GM18951 (cell line): ENCODE measurements around the gene PRR12.

Source experiments
- POLR2A ChIP-seq: IDR thresholded peaks from 4 replicates; pipeline ENCODE4 v1.6.1; 2011; ENCODE audit warnings: mild to moderate bottlenecking; ENCODE audit not compliant: insufficient read length, insufficient read depth; ENCODE audit errors: extremely low read depth
- in situ Hi-C: fragments of 300-500 bp; cut with MboI; formaldehyde crosslinking; loops from one replicate; pipeline ENCODE4 v1.12.0; 2022; ENCODE audit warnings: low sequenced_read_pairs, mixed read lengths, inconsistent platforms; ENCODE audit not compliant: unreplicated experiment

Gene PRR12

DNA sequence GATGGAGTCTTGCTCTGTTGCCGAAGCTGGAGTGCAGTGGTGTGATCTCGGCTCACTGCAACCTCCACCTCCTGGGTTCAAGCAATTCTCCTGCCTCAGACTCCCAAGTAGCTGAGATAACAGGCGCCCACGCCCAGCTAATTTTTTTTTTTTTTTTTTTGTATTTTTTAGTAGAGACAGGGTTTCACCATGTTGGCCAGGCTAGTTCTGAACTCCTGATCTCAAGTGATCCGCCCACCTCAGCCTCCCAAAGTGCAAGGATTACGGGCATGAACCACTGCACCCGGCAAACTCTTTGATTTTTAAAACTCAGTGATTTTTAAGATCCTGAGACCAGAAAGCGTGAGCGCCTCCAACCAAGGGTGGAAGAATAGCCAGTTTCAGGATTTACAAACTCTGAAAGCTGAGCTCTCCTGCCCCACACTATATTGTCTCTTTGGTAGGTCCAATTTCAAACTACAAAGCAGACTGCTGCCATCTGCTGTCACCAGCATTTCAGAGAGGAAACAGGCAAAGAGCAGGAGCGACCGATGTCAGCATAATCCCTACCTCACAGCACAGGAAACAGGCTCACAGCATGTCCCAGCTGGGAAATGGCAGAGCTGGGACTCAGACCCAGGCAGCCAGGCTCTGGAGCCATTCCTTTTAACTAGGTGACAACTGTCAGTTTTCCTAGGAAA, 19.8 kb upstream of the PRR12 start:
- TF ChIP-seq POLR2A, result no peak
- in situ Hi-C loops, result no loop called here

DNA sequence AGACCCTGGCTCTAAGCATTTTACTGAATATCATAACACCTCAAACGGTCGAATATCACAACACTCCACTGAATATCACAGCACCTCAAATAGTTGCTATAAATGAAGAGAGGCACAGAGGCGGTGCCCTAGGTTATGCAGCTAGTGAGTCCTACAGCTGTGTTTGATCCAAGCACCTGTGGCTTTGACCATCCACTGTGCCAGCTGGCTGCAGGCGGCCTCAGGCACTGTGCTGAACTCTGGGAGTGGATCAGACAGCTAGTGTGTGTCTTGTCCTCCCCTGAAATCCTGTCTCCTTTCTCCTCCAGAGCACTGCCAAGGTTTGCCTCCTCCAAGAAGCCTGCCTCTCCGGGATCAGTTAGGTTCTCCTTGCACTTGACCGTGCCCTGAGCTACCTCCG, 18.0 kb upstream of the PRR12 start:
- in situ Hi-C loops, result no loop called here

GRCh38 chr19:49573425-49573824, 17.6 kb upstream of the PRR12 start:
- TF ChIP-seq POLR2A, result no peak

More for the DNA sequence above, 18.0 kb upstream of the PRR12 start:
- no peak for TF ChIP-seq POLR2A

GRCh38 chr19:49574206-49574755, 16.7 kb upstream of the PRR12 start:
- in situ Hi-C loops, result no loop called here
- no peak for TF ChIP-seq POLR2A

More at GRCh38 chr19:49573425-49573824, 17.6 kb upstream of the PRR12 start:
- in situ Hi-C loops, result no loop called here

DNA sequence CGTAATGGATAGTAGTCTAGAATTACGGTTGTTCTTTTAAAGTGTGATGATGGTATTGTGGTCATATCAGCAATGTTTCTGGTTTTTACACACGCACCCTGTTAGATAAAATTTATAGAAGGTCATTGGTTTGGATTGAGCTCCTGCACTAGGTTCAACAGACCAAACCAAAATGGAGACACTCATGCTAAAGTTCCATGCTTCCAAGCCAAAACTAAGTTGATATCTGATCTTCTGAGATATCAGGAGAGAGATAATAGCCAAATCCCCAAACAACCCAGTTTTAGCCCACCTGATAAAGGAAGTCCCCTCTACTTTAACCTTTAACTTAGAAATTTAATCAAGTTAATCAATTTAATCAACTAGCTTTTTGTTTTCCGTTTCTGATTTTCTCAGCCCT, 11.8 kb upstream of the PRR12 start:
- in situ Hi-C loops, result no loop called here
- no peak for TF ChIP-seq POLR2A

DNA sequence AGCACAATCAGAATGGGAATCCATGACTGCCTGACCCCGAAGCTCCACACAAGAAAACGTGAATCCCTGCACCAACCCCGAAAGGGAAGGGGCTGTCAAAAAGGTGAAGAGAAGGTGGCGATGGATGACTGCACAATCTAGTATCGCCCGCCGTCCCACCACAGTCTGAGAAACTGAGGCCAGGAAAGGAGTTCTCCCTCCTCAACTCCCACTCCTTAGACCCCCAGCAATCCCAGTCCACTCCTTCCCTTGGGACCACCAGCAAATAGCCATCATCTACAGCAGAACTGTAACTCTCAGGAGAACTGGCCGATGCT, 11.1 kb upstream of the PRR12 start:
- no peak for TF ChIP-seq POLR2A
- in situ Hi-C loops, result no loop called here

- peak; percentile 99 for TF ChIP-seq POLR2A
- in situ Hi-C loops, result no loop called here
These were observed 10.5 kb upstream of the PRR12 start, which contains the start of gene NOSIP for GRCh38 chr19:49580264-49581006. Gene NOSIP (minus strand): TSS chr19:49580556. CDS start chr19:49560691, 19,865 bp downstream.

DNA sequence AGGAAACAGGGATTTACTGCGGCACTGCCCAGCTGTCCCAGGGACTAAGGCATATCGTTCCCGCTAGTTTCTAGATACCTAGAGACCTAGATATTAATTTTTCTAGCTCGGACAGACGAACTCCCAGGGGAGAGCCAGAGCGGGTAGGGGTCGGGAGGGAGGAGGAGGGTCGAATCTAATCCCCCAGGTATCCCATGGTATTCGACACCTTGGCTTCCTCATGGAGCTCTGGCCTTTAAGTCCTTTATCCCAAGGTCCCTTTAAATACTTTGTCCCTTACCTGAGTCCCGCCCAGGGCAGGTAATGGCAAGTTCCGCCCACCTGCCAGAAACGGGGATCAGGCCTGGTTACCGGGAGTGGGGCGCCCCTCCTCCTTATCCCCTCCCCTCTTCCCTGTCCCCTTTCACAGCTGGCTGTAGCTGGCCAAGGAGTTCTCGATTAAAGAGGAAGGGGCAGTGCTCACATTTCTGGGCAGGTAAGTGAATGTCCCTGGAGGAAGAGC, 9.9 kb upstream of the PRR12 start, which contains the start of gene PRRG2:
Gene PRRG2 (plus strand): TSS at position 310 of the 502 bp plus-strand sequence. CDS start 1,904 bp downstream, outside the sequence.
- in situ Hi-C loops, result no loop called here
- TF ChIP-seq POLR2A, result no peak

DNA sequence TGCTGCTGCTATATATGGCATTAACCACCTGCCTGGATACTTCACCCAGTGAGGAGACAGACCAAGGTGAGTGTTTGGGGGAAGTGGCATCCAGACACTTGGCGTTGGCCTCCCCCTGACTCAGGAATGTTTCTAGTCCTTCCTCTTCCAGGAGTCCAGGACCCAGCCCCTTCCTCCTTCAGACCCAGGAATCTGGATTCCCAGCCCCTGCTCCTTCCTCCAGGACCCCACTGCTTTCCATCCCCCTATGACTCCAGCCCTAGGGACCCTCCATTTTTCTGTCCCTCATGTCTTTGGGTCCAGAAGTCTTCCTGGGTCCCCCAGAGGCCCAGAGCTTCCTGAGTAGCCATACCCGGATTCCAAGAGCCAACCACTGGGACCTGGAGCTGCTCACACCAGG, 7.7 kb upstream of the PRR12 start:
- in situ Hi-C loops, result no loop called here
- no peak for TF ChIP-seq POLR2A

DNA sequence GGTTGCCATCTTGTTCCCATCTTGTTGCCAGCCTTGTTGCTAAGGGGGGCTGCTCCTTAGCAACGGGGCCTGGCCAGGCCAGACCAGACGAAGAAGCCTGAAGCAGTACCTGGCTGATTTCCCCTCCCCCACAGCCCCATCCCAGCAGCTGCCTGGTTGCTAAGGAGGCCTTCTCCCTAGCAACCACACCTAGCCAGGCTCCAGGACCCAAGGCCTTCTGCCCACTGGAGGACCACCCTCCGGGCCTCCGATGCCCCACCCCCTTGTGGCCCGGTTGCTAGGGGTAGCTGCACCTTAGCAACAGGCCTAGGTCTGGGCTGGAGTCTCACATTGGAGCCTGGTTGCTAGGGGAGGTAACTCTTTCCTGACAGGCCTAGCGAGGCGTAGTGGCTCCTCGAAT, 6.0 kb upstream of the PRR12 start:
- TF ChIP-seq POLR2A, result no peak
- in situ Hi-C loops, result no loop called here

DNA sequence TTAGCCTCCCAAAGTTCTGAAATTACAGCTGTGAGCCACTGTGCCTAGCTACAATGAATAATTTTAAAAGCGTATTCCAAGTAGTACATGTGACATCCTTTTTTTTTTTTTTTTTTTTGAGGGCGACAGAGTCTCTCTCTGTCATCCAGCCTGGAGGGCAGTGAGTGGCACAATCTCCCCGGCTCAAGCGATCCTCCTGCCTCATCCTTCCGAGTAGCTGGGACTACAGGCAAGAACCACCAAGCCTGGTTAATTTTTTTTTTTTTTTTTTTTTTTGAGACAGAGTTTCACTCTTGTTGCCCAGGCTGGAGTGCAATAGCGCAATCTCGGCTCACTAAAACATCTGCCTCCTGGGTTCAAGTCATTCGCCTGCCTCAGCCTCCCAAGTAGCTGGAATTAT, 3.8 kb upstream of the PRR12 start:
- in situ Hi-C loops, result no loop called here
- no peak for TF ChIP-seq POLR2A

DNA sequence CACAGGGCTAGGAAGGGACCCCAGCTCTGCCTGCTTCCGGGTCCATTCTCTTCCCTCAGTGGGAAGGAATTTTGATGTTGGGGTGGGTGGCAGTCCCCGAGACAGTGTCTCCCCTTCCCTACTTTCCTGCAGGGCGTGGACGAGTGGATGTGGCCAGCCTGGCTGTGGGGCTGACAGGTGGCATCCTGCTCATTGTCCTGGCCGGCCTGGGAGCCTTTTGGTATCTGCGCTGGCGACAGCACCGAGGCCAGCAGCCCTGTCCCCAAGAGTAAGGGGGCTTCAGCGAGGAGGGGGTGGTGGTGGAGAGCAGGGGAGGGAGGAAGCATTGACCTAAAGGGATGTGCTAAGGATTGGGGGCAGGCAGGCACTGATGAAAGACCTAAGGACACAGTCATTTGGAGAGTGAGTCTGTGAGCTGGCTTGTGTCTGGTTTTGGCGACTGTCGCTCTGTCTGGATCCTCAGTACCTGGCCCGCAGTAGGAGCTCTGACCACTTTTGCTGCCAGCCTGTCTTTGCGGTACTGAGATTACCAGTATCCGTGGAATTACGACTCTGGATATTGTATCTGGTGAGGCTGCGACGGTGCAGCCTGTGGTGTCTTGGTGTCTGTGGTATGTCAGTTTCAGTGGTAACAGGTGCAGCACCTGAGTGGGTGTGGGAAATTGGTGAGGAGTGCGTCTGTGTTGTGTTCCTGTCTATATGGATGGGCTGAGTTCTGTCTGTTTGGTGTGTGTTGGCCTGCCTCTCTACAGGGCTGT, 2.4 kb upstream of the PRR12 start:
- in situ Hi-C loops, result no loop called here
- TF ChIP-seq POLR2A, result no peak

DNA sequence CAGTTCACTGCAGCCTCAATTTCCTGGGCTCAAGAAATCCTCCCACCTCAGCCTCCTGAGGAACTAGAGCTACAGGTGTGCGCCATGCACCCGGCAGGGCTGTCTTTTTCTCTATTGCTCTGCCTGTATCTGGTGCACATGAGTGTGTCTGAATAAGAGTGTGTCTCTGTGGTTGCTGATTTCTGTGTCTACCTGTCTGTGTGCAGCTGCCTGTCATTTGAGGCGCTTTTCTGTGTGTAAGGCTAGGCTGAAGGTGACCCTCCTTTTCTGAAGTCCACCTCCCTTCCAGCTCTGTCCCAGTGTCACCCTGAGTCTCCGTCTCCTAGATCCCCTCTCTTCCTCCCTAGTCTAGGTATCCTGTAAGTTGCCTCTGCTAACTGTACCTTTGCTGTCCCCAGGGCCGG, 1.5 kb upstream of the PRR12 start:
- TF ChIP-seq POLR2A, result no peak
- in situ Hi-C loops, result no loop called here
